K562 (cell line): Measurements from ENCODE around the gene CDCP2. TPM values are rescaled to one million over a fixed set of nuclear protein-coding genes. Genes with fewer than 3 reads are reported as not detected.

Experiments
- AFF4 ChIP-seq: sonication (generic); formaldehyde crosslinking; IDR thresholded peaks from 2 replicates; pipeline ENCODE4 v1.8.0; 2023; ENCODE audit warnings: mild to moderate bottlenecking, missing genetic modification reagents
- HLTF ChIP-seq: fragments of 450-650 bp; IDR thresholded peaks from 2 replicates; pipeline ENCODE4 v1.6.1; 2016
- HNRNPH1 ChIP-seq: fragments of 200-400 bp; formaldehyde crosslinking; optimal IDR thresholded peaks from 2 replicates; pipeline ENCODE3; 2017; ENCODE audit warnings: low read depth, mild to moderate bottlenecking, low read length, moderate library complexity
- HNRNPL ChIP-seq: fragments of 200-400 bp; formaldehyde crosslinking; IDR thresholded peaks from 2 replicates; pipeline ENCODE4 v1.6.1; 2017; ENCODE audit warnings: low read depth, mild to moderate bottlenecking, low read length
- MCM5 ChIP-seq: fragments of 450-650 bp; IDR thresholded peaks from 2 replicates; pipeline ENCODE4 v1.6.1; 2016; ENCODE audit warnings: low read depth
- MITF ChIP-seq: IDR thresholded peaks from 2 replicates; pipeline ENCODE4 v1.6.1; 2014; ENCODE audit warnings: antibody characterized with exemption
- PURB ChIP-seq: sonication (generic); formaldehyde crosslinking; IDR thresholded peaks from 2 replicates; pipeline ENCODE4 v1.9.0; 2021; ENCODE audit warnings: low read depth, mild to moderate bottlenecking, missing genetic modification reagents
- RBFOX2 ChIP-seq: fragments of 200-400 bp; formaldehyde crosslinking; IDR thresholded peaks from 2 replicates; pipeline ENCODE4 v1.6.1; 2017; ENCODE audit warnings: low read depth, mild to moderate bottlenecking, low read length, moderate library complexity
- ZKSCAN1 ChIP-seq: fragments of 150-350 bp; IDR thresholded peaks from 2 replicates; pipeline ENCODE4 v1.6.1; 2016; ENCODE audit warnings: low read depth, low read length
- ZNF586 ChIP-seq: fragments of 450-650 bp; formaldehyde crosslinking; conservative IDR thresholded peaks from 2 replicates; pipeline ENCODE4 v1.4.0; 2020; ENCODE audit warnings: mild to moderate bottlenecking, moderate library complexity
- ZNF609 ChIP-seq: sonication (generic); formaldehyde crosslinking; IDR thresholded peaks from 2 replicates; pipeline ENCODE4 v1.8.1; 2023; ENCODE audit warnings: missing genetic modification reagents, mild to moderate bottlenecking, borderline replicate concordance
- polyA plus RNA-seq, 8 experiments: library from polyadenylated mRNA; depleted of rRNA in 4 of 8; stranded (reverse) in 5 of 8; unstranded in 3 of 8; fragments of >200 nt; fragmentation: Nextera tagmentation in 2 of 8; fragmentation: Illumina TruSeq in 1 of 8; extraction: Ambion mirVana in 2 of 8; extraction: Trizol in 1 of 8; gene quantifications; 2 replicates each; pipeline versions ENCODE4 v1.2.1 to v1.2.3, GENCODE V29; 2011 to 2014; ENCODE audit warnings: inconsistent platforms in 1 of 8, missing spikeins in 1 of 8
- total RNA-seq, 7 experiments: library from RNA; depleted of rRNA in 6 of 7; stranded (reverse); fragments of >200 nt in 6 of 7; fragmentation: Illumina TruSeq in 2 of 7; extraction: Trizol in 2 of 7; gene quantifications; 2 replicates each; pipeline versions ENCODE4 v1.2.1 to v1.2.3, GENCODE V29; 2011 to 2021; ENCODE audit warnings: low replicate concordance in 1 of 7
- TF ChIP-seq, protein P1 (sequence below): fragments of 250-450 bp; sonication (Bioruptor Pico); IDR thresholded peaks from 2 replicates; pipeline ENCODE4 v1.4.0; 2020; ENCODE audit warnings: mild to moderate bottlenecking, moderate library complexity
- TF ChIP-seq, protein P2 (sequence below): sonication (generic); IDR thresholded peaks from 2 replicates; pipeline ENCODE4 v1.6.1; 2016

CDCP2 gene
- total and polyA plus RNA-seq, 9 of the 15 experiments (the other 6 are each of a cell fraction or from before 2014, with no cell fraction given): not detected

GRCh38 chr1:54199765-54200518, 47.1 kb upstream of the CDCP2 start, which contains the start of the genes CYB5RL and MRPL37 (continued):
- TF ChIP-seq ZNF609 (CRISPR knock-in tag): peak; percentile 86
- TF ChIP-seq AFF4: 0 out of 2 replicates have a peak, but pooled peaks have one; percentile 26
- TF ChIP-seq HNRNPH1: no peak
- TF ChIP-seq ZKSCAN1: no peak
- TF ChIP-seq ZNF586 (CRISPR knock-in tag): no peak
- no peak for TF ChIP-seq HNRNPL
- peak; percentile 23; the same call in 1 of the 2 replicates for TF ChIP-seq MITF
- peak; percentile 97 for TF ChIP-seq RBFOX2
- no peak for TF ChIP-seq HLTF
- TF ChIP-seq PURB (CRISPR knock-in tag): no peak
- TF ChIP-seq, protein P1, sequence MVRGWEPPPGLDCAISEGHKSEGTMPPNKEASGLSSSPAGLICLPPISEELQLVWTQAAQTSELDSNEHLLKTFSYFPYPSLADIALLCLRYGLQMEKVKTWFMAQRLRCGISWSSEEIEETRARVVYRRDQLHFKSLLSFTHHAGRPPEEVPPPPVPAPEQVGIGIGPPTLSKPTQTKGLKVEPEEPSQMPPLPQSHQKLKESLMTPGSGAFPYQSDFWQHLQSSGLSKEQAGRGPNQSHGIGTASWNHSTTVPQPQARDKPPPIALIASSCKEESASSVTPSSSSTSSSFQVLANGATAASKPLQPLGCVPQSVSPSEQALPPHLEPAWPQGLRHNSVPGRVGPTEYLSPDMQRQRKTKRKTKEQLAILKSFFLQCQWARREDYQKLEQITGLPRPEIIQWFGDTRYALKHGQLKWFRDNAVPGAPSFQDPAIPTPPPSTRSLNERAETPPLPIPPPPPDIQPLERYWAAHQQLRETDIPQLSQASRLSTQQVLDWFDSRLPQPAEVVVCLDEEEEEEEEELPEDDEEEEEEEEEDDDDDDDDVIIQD: no peak
- TF ChIP-seq MCM5: no peak
- TF ChIP-seq, protein P2, sequence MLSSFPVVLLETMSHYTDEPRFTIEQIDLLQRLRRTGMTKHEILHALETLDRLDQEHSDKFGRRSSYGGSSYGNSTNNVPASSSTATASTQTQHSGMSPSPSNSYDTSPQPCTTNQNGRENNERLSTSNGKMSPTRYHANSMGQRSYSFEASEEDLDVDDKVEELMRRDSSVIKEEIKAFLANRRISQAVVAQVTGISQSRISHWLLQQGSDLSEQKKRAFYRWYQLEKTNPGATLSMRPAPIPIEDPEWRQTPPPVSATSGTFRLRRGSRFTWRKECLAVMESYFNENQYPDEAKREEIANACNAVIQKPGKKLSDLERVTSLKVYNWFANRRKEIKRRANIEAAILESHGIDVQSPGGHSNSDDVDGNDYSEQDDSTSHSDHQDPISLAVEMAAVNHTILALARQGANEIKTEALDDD: no peak
